ENCODE measurements around the gene DHX16.
"Not testable (repeated sequence)": the region's sequence is repeated elsewhere in the genome, so short reads cannot be mapped to it uniquely, and the experiment has no call there.

DNA sequence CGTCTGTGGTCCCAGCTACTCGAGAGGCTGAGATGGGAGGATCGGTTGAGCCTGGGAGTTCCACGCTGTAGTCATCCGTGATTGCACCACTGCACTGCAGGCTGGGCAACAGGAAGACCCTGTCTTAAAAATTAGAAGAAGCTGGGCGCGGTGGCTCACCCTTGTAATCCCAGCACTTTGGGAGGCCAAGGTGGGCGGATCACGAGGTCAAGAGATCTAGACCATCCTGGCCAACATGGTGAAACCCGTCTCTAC, 49.1 kb upstream of the DHX16 start:
- TF ChIP-seq SMAD3 (CRISPR knock-in tag; IDR thresholded peaks at IDR 0.05; ENCODE audit: borderline replicate concordance); ETV6 (CRISPR knock-in tag; IDR thresholded peaks at IDR 0.05); NR2C2 (CRISPR knock-in tag; IDR thresholded peaks at IDR 0.05): not testable (repeated sequence)
